AG10803 (cell line): ENCODE measurements around the gene TMEM154.
A peak's percentile ranks its signal among the peaks of the same experiment; 100 is the strongest.

ENCODE experiments used
- DNase-seq: peaks from one replicate; pipeline ENCODE4 v3.0.0; 2010; ENCODE audit warnings: low read depth
- H3K4me3 ChIP-seq: 2 replicates; pipeline ENCODE4 v1.5.1; 2011; ENCODE audit warnings: mild to moderate bottlenecking, low read length, control low read depth
- CTCF ChIP-seq: conservative IDR thresholded peaks from 2 replicates; pipeline ENCODE4 v1.5.1; 2011; ENCODE audit warnings: mild to moderate bottlenecking, low read length, control low read depth, inconsistent platforms

The TMEM154 gene

GRCh38 chr4:152679414-152680281 is at the start of gene TMEM154:
TMEM154 (minus strand) TSS chr4:152679997; CDS start chr4:152679933, 64 bp downstream.
- no peak for TF ChIP-seq CTCF
- peak within 1 kb of the TSS; percentile 69 for H3K4me3 ChIP-seq
- DNase-seq: peak; percentile 67

GRCh38 chr4:152729466-152729865 is 49.7 kb upstream of the TMEM154 start:
- no peak for TF ChIP-seq CTCF
- peak; percentile 68 for DNase-seq
- no peak overlapping the region for H3K4me3 ChIP-seq

GRCh38 chr4:152728343-152728742 is 48.5 kb upstream of the TMEM154 start:
- no peak for TF ChIP-seq CTCF
- no peak overlapping the region for H3K4me3 ChIP-seq
- no peak for DNase-seq

GRCh38 chr4:152727784-152728183 is 48.0 kb upstream of the TMEM154 start:
- no peak overlapping the region for H3K4me3 ChIP-seq
- no peak for TF ChIP-seq CTCF
- DNase-seq: no peak

GRCh38 chr4:152724494-152724893 is 44.7 kb upstream of the TMEM154 start:
- no peak overlapping the region for H3K4me3 ChIP-seq
- DNase-seq: no peak
- TF ChIP-seq CTCF: no peak

- no peak for TF ChIP-seq CTCF
- no peak for DNase-seq
- no peak overlapping the region for H3K4me3 ChIP-seq
These were observed 43.4 kb upstream of the TMEM154 start for GRCh38 chr4:152723236-152723635.

GRCh38 chr4:152719801-152720556 is 40.2 kb upstream of the TMEM154 start:
- peak overlapping the region; percentile 10; the same call in 1 of the 2 replicates for H3K4me3 ChIP-seq
- no peak for DNase-seq

More at GRCh38 chr4:152719801-152720556, 40.2 kb upstream of the TMEM154 start:
- TF ChIP-seq CTCF: no peak
